H1 (cell line): ENCODE data around the gene UIMC1.

Experiments used
- ATF3 ChIP-seq: IDR thresholded peaks from 2 replicates; pipeline ENCODE4 v1.6.1; 2011; ENCODE audit warnings: low read depth, mild to moderate bottlenecking, low read length; ENCODE audit not compliant: insufficient read depth
- BRCA1 ChIP-seq: IDR thresholded peaks from 2 replicates; pipeline ENCODE4 v1.6.1; 2012; ENCODE audit warnings: low read depth, low read length, improper control_type of control experiment
- CHD2 ChIP-seq: IDR thresholded peaks from 2 replicates; pipeline ENCODE4 v1.6.1; 2012; ENCODE audit warnings: low read length, improper control_type of control experiment
- CTBP2 ChIP-seq: IDR thresholded peaks from 2 replicates; pipeline ENCODE4 v1.7.0; 2011; ENCODE audit warnings: borderline replicate concordance, mild to moderate bottlenecking, moderate library complexity, mixed read lengths, low read length; ENCODE audit not compliant: insufficient read depth, insufficient read length
- CTCF ChIP-seq, 3 experiments: IDR thresholded peaks; 1 replicate in 2 of 3; 2 replicates in 1 of 3; pipeline versions ENCODE4 v1.5.1 to v1.6.1; 2011; ENCODE audit warnings: low read length in 3 of 3, mild to moderate bottlenecking in 3 of 3, inconsistent platforms in 2 of 3, low read depth in 1 of 3, moderate library complexity in 1 of 3; ENCODE audit not compliant: insufficient read depth in 1 of 3; ENCODE audit errors: control extremely low read depth in 1 of 3
- EGR1 ChIP-seq: IDR thresholded peaks from 2 replicates; pipeline ENCODE4 v1.6.1; 2011; ENCODE audit warnings: low read depth, low read length, borderline replicate concordance
- EP300 ChIP-seq, 2 experiments: IDR thresholded peaks; 1 replicate in 1 of 2; 2 replicates in 1 of 2; pipeline ENCODE4 v1.6.1; 2011 to 2012; ENCODE audit warnings: low read depth in 2 of 2, low read length in 2 of 2, mild to moderate bottlenecking in 2 of 2, borderline replicate concordance in 1 of 2, inconsistent platforms in 1 of 2, moderate library complexity in 1 of 2
- FOSL1 ChIP-seq: IDR thresholded peaks from 2 replicates; pipeline ENCODE4 v1.6.1; 2011; ENCODE audit warnings: mild to moderate bottlenecking, low read depth, low read length, moderate library complexity; ENCODE audit not compliant: insufficient read depth
- JUN ChIP-seq: IDR thresholded peaks from 2 replicates; pipeline ENCODE4 v1.6.1; 2011; ENCODE audit warnings: low read depth, mild to moderate bottlenecking, improper control_type of control experiment, low read length
- MAFK ChIP-seq: IDR thresholded peaks from 2 replicates; pipeline ENCODE4 v1.6.1; 2012; ENCODE audit warnings: low read depth, mild to moderate bottlenecking, improper control_type of control experiment, low read length
- POLR2A ChIP-seq, 2 experiments: IDR thresholded peaks; 1 replicate in 1 of 2; 2 replicates in 1 of 2; pipeline ENCODE4 v1.6.1; 2011; ENCODE audit warnings: low read depth in 2 of 2, low read length in 2 of 2, mild to moderate bottlenecking in 2 of 2; ENCODE audit errors: control extremely low read depth in 1 of 2
- TAF1 ChIP-seq: IDR thresholded peaks from 2 replicates; pipeline ENCODE4 v1.6.1; 2011; ENCODE audit warnings: mild to moderate bottlenecking, low read depth, low read length
- ZNF274 ChIP-seq: IDR thresholded peaks from 2 replicates; pipeline ENCODE4 v1.7.0; 2012; ENCODE audit warnings: low read length, borderline replicate concordance; ENCODE audit errors: extremely low read depth
- TF ChIP-seq, protein P1 (sequence below): IDR thresholded peaks from 2 replicates; pipeline ENCODE4 v1.6.1; 2012; ENCODE audit warnings: inconsistent platforms

- no peak for TF ChIP-seq ATF3
- TF ChIP-seq CTCF (IDR thresholded peaks at IDR 0.05; ENCODE audit: control extremely low read depth in 1 of 3, insufficient read depth in 1 of 3, low read depth in 1 of 3, low read length in 3 of 3): no peak
- TF ChIP-seq CHD2: no peak
- TF ChIP-seq, protein P1, sequence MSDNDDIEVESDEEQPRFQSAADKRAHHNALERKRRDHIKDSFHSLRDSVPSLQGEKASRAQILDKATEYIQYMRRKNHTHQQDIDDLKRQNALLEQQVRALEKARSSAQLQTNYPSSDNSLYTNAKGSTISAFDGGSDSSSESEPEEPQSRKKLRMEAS: no peak
- no peak for TF ChIP-seq CTBP2
- TF ChIP-seq TAF1: no peak
- no peak for TF ChIP-seq MAFK
- TF ChIP-seq BRCA1: no peak
- no peak for TF ChIP-seq EP300 (IDR thresholded peaks at IDR 0.05; ENCODE audit: borderline replicate concordance in 1 of 2, low read depth in 2 of 2, low read length in 2 of 2)
- no peak for TF ChIP-seq JUN
- TF ChIP-seq EGR1: no peak
- no peak for TF ChIP-seq POLR2A (IDR thresholded peaks at IDR 0.05; ENCODE audit: control extremely low read depth in 1 of 2, low read depth in 2 of 2, low read length in 2 of 2)
- TF ChIP-seq ZNF274: no peak
- no peak for TF ChIP-seq FOSL1
Measured at GRCh38 chr5:177025101-177025601, 18.6 kb upstream of the UIMC1 start.
